ENCODE measurements around the gene POU2AF2. TPM values are rescaled to one million over a fixed set of nuclear protein-coding genes. Genes with fewer than 3 reads are reported as not detected.
A peak's percentile ranks its signal among the peaks of the same experiment; 100 is the strongest.

POU2AF2 gene
- total RNA-seq, 4 donors from 2014 or later = 1.9 to 4.4 TPM; not detected in 2

GRCh38 chr11:111230122-111230465 lies 15.4 kb upstream of the POU2AF2 start:
- in situ Hi-C loops (cut with MboI; ENCODE audit: low pct_ligation_motif_present in 1 of 4, low pct_unique_long_range_greater_than_20kb in 1 of 4, low sequenced_read_pairs in 3 of 4) = loop anchor here (10.0 to 25.0 kb wide), 4 partner anchors 765 to 1043 kb away; partner anchors contain the start of gene FDX1 (in 1 of the 4)
- Histone ChIP-seq H3K4me3 (peak overlapping the region in 2 of 4 donors; percentile 27 to 61), H3K27ac (peak overlapping the region in 1 of 4 donors; percentile 68)

GRCh38 chr11:111231836-111232235 lies 13.7 kb upstream of the POU2AF2 start:
- Histone ChIP-seq H3K27ac (no peak overlapping the region), H3K36me3 (no peaks in the 10 kb centered on the region), H3K27me3 (no peaks in the 10 kb centered on the region), H3K9me3 (no peaks in the 10 kb centered on the region), H3K4me3 (no peak overlapping the region), H3K4me1 (peaks cover 0 to 21% (median 4%) of the 10 kb centered on the region in 4 donors)
- in situ Hi-C loops (cut with MboI; ENCODE audit: low pct_ligation_motif_present in 1 of 4, low pct_unique_long_range_greater_than_20kb in 1 of 4, low sequenced_read_pairs in 3 of 4) (loop anchor here (10.0 to 25.0 kb wide), 4 partner anchors 767 to 1045 kb away; partner anchors contain the start of gene FDX1 (in 1 of the 4)), intact Hi-C loops (cut with DNase I; ENCODE audit: low total_unique reads) (no loop called here)
- WGBS, 2 donors (ENCODE audit: low coverage in 1 of 2) = 76 to 77% methylated on average over 2 to 3 of the region's 3 CpGs
- DNase-seq = no peak
- no peak for TF ChIP-seq EP300 (IDR thresholded peaks at IDR 0.05; ENCODE audit: low read depth)
- no peak for TF ChIP-seq POLR2AphosphoS5 (IDR thresholded peaks at IDR 0.05)
- TF ChIP-seq CTCF (IDR thresholded peaks at IDR 0.05) = no peak
- TF ChIP-seq POLR2A (IDR thresholded peaks at IDR 0.05) = no peak

More at GRCh38 chr11:111230122-111230465, 15.4 kb upstream of the POU2AF2 start:
- Histone ChIP-seq H3K27me3 (no peaks in the 10 kb centered on the region), H3K4me1 (peaks cover 0 to 12% (median 0%) of the 10 kb centered on the region in 4 donors), H3K36me3 (no peaks in the 10 kb centered on the region), H3K9me3 (no peaks in the 10 kb centered on the region)
- DNase-seq = no peak
- intact Hi-C loops (cut with DNase I; ENCODE audit: low total_unique reads) = no loop called here
- TF ChIP-seq POLR2AphosphoS5 (IDR thresholded peaks at IDR 0.05) (no peak), POLR2A (IDR thresholded peaks at IDR 0.05) (no peak), EP300 (IDR thresholded peaks at IDR 0.05; ENCODE audit: low read depth) (no peak), CTCF (IDR thresholded peaks at IDR 0.05) (no peak)
- 50% methylated on average over 4 to 6 of the region's 6 CpGs for WGBS, 2 donors (ENCODE audit: low coverage in 1 of 2)

- no peaks in the 10 kb centered on the region for H3K9me3 ChIP-seq
- intact Hi-C loops (cut with DNase I; ENCODE audit: low total_unique reads) = no loop called here
- in situ Hi-C loops (cut with MboI; ENCODE audit: low pct_ligation_motif_present in 1 of 4, low pct_unique_long_range_greater_than_20kb in 1 of 4, low sequenced_read_pairs in 3 of 4) = loop anchor here (10.0 to 25.0 kb wide), 4 partner anchors 772 to 1049 kb away; partner anchors contain the start of gene FDX1 (in 1 of the 4)
- H3K4me1 ChIP-seq = peaks cover 0 to 11% (median 5%) of the 10 kb centered on the region in 4 donors
- WGBS, 2 donors (ENCODE audit: low coverage in 1 of 2) = 0 to 27% methylated on average over 2 of the region's 2 CpGs
- H3K27me3 ChIP-seq = no peaks in the 10 kb centered on the region
- peak overlapping the region in 1 of 4 donors; percentile 9 for H3K27ac ChIP-seq
- H3K36me3 ChIP-seq = no peaks in the 10 kb centered on the region
- peak overlapping the region in 1 of 4 donors; percentile 12 for H3K4me3 ChIP-seq
- TF ChIP-seq POLR2AphosphoS5 (IDR thresholded peaks at IDR 0.05) = no peak
- no peak for TF ChIP-seq POLR2A (IDR thresholded peaks at IDR 0.05)
- no peak for TF ChIP-seq EP300 (IDR thresholded peaks at IDR 0.05; ENCODE audit: low read depth)
- no peak for TF ChIP-seq CTCF (IDR thresholded peaks at IDR 0.05)
- no peak for DNase-seq
These were observed 9.1 kb upstream of the POU2AF2 start for GRCh38 chr11:111236383-111236782.

- Histone ChIP-seq H3K9me3 (no peaks in the 10 kb centered on the region), H3K4me3 (no peak overlapping the region), H3K27me3 (no peaks in the 10 kb centered on the region), H3K27ac (no peak overlapping the region), H3K4me1 (peaks cover 0 to 11% (median 5%) of the 10 kb centered on the region in 4 donors), H3K36me3 (no peaks in the 10 kb centered on the region)
- intact Hi-C loops (cut with DNase I; ENCODE audit: low total_unique reads) (no loop called here), in situ Hi-C loops (cut with MboI; ENCODE audit: low pct_ligation_motif_present in 1 of 4, low pct_unique_long_range_greater_than_20kb in 1 of 4, low sequenced_read_pairs in 3 of 4) (loop anchor here (10.0 to 25.0 kb wide), 4 partner anchors 773 to 1051 kb away; partner anchors contain the start of gene FDX1 (in 1 of the 4))
- no peak for DNase-seq
- TF ChIP-seq EP300 (IDR thresholded peaks at IDR 0.05; ENCODE audit: low read depth) (no peak), POLR2AphosphoS5 (IDR thresholded peaks at IDR 0.05) (no peak), CTCF (IDR thresholded peaks at IDR 0.05) (no peak), POLR2A (IDR thresholded peaks at IDR 0.05) (no peak)
- WGBS, 2 donors (ENCODE audit: low coverage in 1 of 2) = 80 to 86% methylated on average over 1 of the region's 1 CpG
These were observed 7.6 kb upstream of the POU2AF2 start for GRCh38 chr11:111237926-111238325.

Data from transverse colon (tissue), 4 donors.